ENCODE measurements around the gene FAM13A.
A peak's percentile ranks its signal among the peaks of the same experiment; 100 is the strongest.

The FAM13A gene

DNA sequence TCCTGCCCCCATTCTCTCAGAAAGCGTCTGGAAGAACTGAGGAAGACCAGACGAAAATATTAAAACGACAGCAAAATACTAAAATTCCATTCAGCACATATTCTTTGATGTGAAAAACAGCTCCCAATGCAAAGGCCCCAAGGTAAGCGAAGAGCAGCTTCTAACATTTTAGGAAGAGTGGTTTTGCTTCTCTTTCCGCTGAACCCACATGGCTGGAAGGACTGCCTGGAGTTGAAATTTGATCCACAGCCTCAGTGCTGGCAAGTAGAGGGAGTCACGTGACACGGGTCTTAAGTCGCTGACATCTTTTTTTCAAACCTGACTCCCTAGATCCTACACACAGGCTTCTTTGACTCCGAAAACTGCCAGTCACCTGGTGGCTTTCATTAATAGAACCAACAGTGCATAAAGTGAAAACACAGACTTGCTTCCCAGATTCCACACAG lies at the start of gene FAM13A:
Gene FAM13A (minus strand): TSS at position 233 of the 446 bp plus-strand sequence. CDS start 221 bp downstream, at position 12.
- H3K4me1 ChIP-seq (ENCODE audit: control insufficient read depth, insufficient read depth, low read length), result peaks cover 8% of the 10 kb centered on the region
- no peaks in the 10 kb centered on the region for H3K9me3 ChIP-seq (ENCODE audit: control insufficient read depth, low read length)
- H3K9ac ChIP-seq (ENCODE audit: low read length), result peak within 1 kb of the TSS; percentile 49
- H3K36me3 ChIP-seq (ENCODE audit: control insufficient read depth, insufficient read depth, low read length), result no peaks in the 10 kb centered on the region
- H3K27me3 ChIP-seq (ENCODE audit: control insufficient read depth, insufficient read depth, low read length), result no peaks in the 10 kb centered on the region
- H3K4me3 ChIP-seq (ENCODE audit: low read length), result peak within 1 kb of the TSS; percentile 56

DNA sequence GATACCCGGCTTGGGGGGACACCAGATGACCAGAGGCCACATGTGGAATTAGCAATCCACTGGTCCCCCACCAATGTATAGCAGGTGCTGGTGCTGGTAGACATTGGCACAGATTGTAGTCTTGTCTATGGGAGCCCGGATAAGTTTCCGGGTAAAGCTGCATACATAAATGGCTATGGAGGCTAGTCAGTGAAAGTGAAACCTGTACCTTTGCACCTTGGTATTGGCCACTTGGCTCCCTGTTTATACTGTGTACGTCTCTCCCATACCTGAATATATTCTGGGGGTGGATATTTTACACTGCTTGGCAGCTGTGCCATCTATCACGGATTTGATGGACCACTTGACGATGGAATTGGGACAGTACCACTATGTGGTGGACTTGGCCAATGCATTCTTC lies 48.7 kb upstream of the FAM13A start:
- Histone ChIP-seq H3K9ac (ENCODE audit: low read length) (no peak overlapping the region), H3K4me3 (ENCODE audit: low read length) (no peak overlapping the region), H3K36me3 (ENCODE audit: control insufficient read depth, insufficient read depth, low read length) (no peaks in the 10 kb centered on the region), H3K9me3 (ENCODE audit: control insufficient read depth, low read length) (no peaks in the 10 kb centered on the region), H3K27me3 (ENCODE audit: control insufficient read depth, insufficient read depth, low read length) (peaks cover 11% of the 10 kb centered on the region), H3K4me1 (ENCODE audit: control insufficient read depth, insufficient read depth, low read length) (no peaks in the 10 kb centered on the region)

- Histone ChIP-seq H3K4me1 (ENCODE audit: control insufficient read depth, insufficient read depth, low read length) (no peaks in the 10 kb centered on the region), H3K9me3 (ENCODE audit: control insufficient read depth, low read length) (no peaks in the 10 kb centered on the region), H3K9ac (ENCODE audit: low read length) (no peak overlapping the region), H3K4me3 (ENCODE audit: low read length) (no peak overlapping the region), H3K36me3 (ENCODE audit: control insufficient read depth, insufficient read depth, low read length) (no peaks in the 10 kb centered on the region), H3K27me3 (ENCODE audit: control insufficient read depth, insufficient read depth, low read length) (no peaks in the 10 kb centered on the region)
Measured at GRCh38 chr4:89101256-89102161, 44.5 kb upstream of the FAM13A start.

DNA sequence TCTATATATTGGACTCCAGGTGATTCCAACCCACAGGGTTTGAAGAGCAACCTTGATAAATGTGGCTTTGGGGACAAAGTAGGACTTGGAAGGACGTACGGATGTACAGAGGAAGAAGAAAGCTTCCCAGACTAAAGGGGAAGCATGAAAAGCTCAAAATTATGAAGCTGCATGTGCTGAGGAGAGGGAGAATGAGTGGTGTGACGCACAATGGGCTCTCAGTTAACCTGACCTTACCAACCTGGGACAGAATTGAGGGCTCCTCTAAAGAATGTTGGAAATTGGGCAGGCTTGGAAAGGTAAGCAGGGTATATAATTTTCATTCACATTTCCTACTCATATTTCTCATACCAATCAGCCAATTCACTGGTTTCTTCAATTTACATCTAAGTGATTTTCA lies 43.9 kb upstream of the FAM13A start:
- Histone ChIP-seq H3K9ac (ENCODE audit: low read length) (no peak overlapping the region), H3K4me1 (ENCODE audit: control insufficient read depth, insufficient read depth, low read length) (no peaks in the 10 kb centered on the region), H3K4me3 (ENCODE audit: low read length) (no peak overlapping the region), H3K36me3 (ENCODE audit: control insufficient read depth, insufficient read depth, low read length) (no peaks in the 10 kb centered on the region), H3K9me3 (ENCODE audit: control insufficient read depth, low read length) (no peaks in the 10 kb centered on the region), H3K27me3 (ENCODE audit: control insufficient read depth, insufficient read depth, low read length) (no peaks in the 10 kb centered on the region)

DNA sequence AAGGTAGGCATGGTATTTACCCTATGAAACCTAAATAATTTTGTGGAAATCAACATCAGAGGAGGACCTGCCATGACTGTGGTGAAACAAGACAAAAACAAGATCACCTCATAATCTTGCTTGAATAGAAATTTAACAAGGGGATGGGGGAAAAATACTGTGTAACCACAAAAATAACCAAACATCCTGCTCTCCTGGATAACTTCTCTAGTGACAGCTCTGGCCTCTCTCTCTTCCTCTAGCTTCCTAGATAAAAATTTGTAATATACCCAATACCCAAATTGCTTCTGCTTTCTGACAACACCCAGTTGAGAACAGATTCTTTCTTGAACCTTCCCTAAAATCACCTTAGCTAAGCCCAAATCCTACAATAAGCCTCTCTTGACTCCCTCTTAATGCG lies 42.5 kb upstream of the FAM13A start:
- Histone ChIP-seq H3K27me3 (ENCODE audit: control insufficient read depth, insufficient read depth, low read length) (no peaks in the 10 kb centered on the region), H3K4me1 (ENCODE audit: control insufficient read depth, insufficient read depth, low read length) (no peaks in the 10 kb centered on the region), H3K9ac (ENCODE audit: low read length) (no peak overlapping the region), H3K36me3 (ENCODE audit: control insufficient read depth, insufficient read depth, low read length) (no peaks in the 10 kb centered on the region), H3K4me3 (ENCODE audit: low read length) (no peak overlapping the region), H3K9me3 (ENCODE audit: control insufficient read depth, low read length) (no peaks in the 10 kb centered on the region)

- Histone ChIP-seq H3K36me3 (ENCODE audit: control insufficient read depth, insufficient read depth, low read length) (no peaks in the 10 kb centered on the region), H3K9me3 (ENCODE audit: control insufficient read depth, low read length) (no peaks in the 10 kb centered on the region)
Measured at GRCh38 chr4:89099034-89099433, 42.0 kb upstream of the FAM13A start.

DNA sequence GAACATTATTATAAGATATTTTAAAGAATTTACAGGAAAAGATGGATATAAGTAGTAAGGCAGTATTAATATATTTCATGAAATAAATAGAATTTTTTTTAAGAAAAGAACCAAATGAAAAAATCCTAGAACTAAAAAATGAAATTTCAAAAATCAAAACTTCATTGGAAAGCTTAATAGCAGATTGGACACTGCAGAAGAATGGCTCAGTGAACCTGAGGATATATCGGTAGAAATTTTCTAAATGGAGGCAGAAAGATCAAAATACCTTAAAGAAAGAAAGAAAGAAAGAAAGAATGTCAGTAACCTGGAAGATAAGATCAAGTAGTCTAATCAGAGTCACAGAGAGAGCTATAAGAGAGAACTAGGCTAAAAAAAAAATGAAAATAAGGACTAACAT lies 21.3 kb upstream of the FAM13A start:
- H3K36me3 ChIP-seq (ENCODE audit: control insufficient read depth, insufficient read depth, low read length), result no peaks in the 10 kb centered on the region
- H3K4me1 ChIP-seq (ENCODE audit: control insufficient read depth, insufficient read depth, low read length), result no peaks in the 10 kb centered on the region
- H3K4me3 ChIP-seq (ENCODE audit: low read length), result no peak overlapping the region

More at GRCh38 chr4:89099034-89099433, 42.0 kb upstream of the FAM13A start:
- Histone ChIP-seq H3K27me3 (ENCODE audit: control insufficient read depth, insufficient read depth, low read length) (no peaks in the 10 kb centered on the region), H3K4me1 (ENCODE audit: control insufficient read depth, insufficient read depth, low read length) (no peaks in the 10 kb centered on the region), H3K9ac (ENCODE audit: low read length) (no peak overlapping the region), H3K4me3 (ENCODE audit: low read length) (no peak overlapping the region)

DNA sequence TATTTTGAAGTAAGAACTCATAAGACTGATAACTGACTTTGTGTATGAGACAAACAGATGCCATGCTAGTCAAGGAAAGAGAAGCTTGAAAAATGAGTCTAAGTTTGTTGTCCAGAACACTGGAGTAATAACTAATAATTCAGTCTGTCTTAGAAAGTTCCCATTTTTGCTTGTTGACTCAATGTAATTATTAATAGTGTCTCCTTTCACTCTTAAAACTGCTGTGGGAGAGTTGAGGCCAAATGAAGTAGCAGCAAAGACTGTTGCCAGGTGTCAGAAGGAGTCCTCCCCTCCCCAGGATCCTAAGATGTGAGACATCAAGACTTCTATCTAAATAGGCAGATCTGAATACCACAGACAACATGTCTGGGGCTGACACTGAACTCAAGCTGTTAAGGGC lies 20.8 kb upstream of the FAM13A start:
- Histone ChIP-seq H3K4me3 (ENCODE audit: low read length) (no peak overlapping the region), H3K9ac (ENCODE audit: low read length) (no peak overlapping the region), H3K27me3 (ENCODE audit: control insufficient read depth, insufficient read depth, low read length) (no peaks in the 10 kb centered on the region), H3K4me1 (ENCODE audit: control insufficient read depth, insufficient read depth, low read length) (no peaks in the 10 kb centered on the region), H3K9me3 (ENCODE audit: control insufficient read depth, low read length) (no peaks in the 10 kb centered on the region), H3K36me3 (ENCODE audit: control insufficient read depth, insufficient read depth, low read length) (no peaks in the 10 kb centered on the region)

More for the DNA sequence above, 21.3 kb upstream of the FAM13A start:
- H3K27me3 ChIP-seq (ENCODE audit: control insufficient read depth, insufficient read depth, low read length), result no peaks in the 10 kb centered on the region
- no peak overlapping the region for H3K9ac ChIP-seq (ENCODE audit: low read length)
- H3K9me3 ChIP-seq (ENCODE audit: control insufficient read depth, low read length), result no peaks in the 10 kb centered on the region

GRCh38 chr4:89072921-89073320 lies 15.9 kb upstream of the FAM13A start:
- H3K36me3 ChIP-seq (ENCODE audit: control insufficient read depth, insufficient read depth, low read length), result no peaks in the 10 kb centered on the region
- H3K27me3 ChIP-seq (ENCODE audit: control insufficient read depth, insufficient read depth, low read length), result no peaks in the 10 kb centered on the region
- no peaks in the 10 kb centered on the region for H3K9me3 ChIP-seq (ENCODE audit: control insufficient read depth, low read length)
- H3K4me3 ChIP-seq (ENCODE audit: low read length), result no peak overlapping the region
- no peak overlapping the region for H3K9ac ChIP-seq (ENCODE audit: low read length)
- H3K4me1 ChIP-seq (ENCODE audit: control insufficient read depth, insufficient read depth, low read length), result no peaks in the 10 kb centered on the region

- H3K9ac ChIP-seq (ENCODE audit: low read length), result no peak overlapping the region
- no peak overlapping the region for H3K4me3 ChIP-seq (ENCODE audit: low read length)
- no peaks in the 10 kb centered on the region for H3K27me3 ChIP-seq (ENCODE audit: control insufficient read depth, insufficient read depth, low read length)
- no peaks in the 10 kb centered on the region for H3K36me3 ChIP-seq (ENCODE audit: control insufficient read depth, insufficient read depth, low read length)
- no peaks in the 10 kb centered on the region for H3K4me1 ChIP-seq (ENCODE audit: control insufficient read depth, insufficient read depth, low read length)
- no peaks in the 10 kb centered on the region for H3K9me3 ChIP-seq (ENCODE audit: control insufficient read depth, low read length)
Measured at GRCh38 chr4:89071311-89071710, 14.3 kb upstream of the FAM13A start.

DNA sequence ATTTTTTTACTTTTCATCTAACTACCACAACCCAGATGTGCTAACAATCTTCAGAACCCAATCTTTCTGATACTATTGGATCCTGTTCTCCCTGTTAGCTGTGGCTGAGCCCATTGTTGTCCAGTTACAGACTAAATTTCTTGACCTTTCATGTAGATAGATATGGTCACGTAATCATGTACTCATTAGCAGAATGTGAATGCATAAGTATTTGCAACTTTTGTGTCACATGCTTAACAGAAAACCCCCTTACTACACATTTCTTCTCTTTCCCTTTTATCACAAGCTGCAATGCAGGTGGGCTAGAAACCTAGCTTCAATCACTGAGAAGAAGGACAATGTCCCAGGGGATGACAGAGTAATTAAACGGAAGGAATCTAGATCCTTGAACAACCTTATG lies 13.1 kb upstream of the FAM13A start:
- Histone ChIP-seq H3K9ac (ENCODE audit: low read length) (no peak overlapping the region), H3K4me3 (ENCODE audit: low read length) (no peak overlapping the region), H3K9me3 (ENCODE audit: control insufficient read depth, low read length) (no peaks in the 10 kb centered on the region), H3K27me3 (ENCODE audit: control insufficient read depth, insufficient read depth, low read length) (no peaks in the 10 kb centered on the region), H3K36me3 (ENCODE audit: control insufficient read depth, insufficient read depth, low read length) (no peaks in the 10 kb centered on the region), H3K4me1 (ENCODE audit: control insufficient read depth, insufficient read depth, low read length) (no peaks in the 10 kb centered on the region)

- Histone ChIP-seq H3K4me3 (ENCODE audit: low read length) (no peak overlapping the region), H3K9me3 (ENCODE audit: control insufficient read depth, low read length) (no peaks in the 10 kb centered on the region), H3K9ac (ENCODE audit: low read length) (no peak overlapping the region), H3K27me3 (ENCODE audit: control insufficient read depth, insufficient read depth, low read length) (no peaks in the 10 kb centered on the region), H3K36me3 (ENCODE audit: control insufficient read depth, insufficient read depth, low read length) (no peaks in the 10 kb centered on the region), H3K4me1 (ENCODE audit: control insufficient read depth, insufficient read depth, low read length) (no peaks in the 10 kb centered on the region)
Measured at GRCh38 chr4:89069481-89069880, 12.5 kb upstream of the FAM13A start.

All from mucosa of stomach (tissue), 1 donor.